Aorta (tissue), 5 donors: Measurements from ENCODE around the gene PTPRD. TPM values are rescaled to one million over a fixed set of nuclear protein-coding genes. Genes with fewer than 3 reads are reported as not detected.

Source experiments
- ATAC-seq: fragments of 200-7000 bp; cut with Tn5 transposase; one replicate; pipeline ENCODE4 v1.9.1; 2022; ENCODE audit warnings: moderate library complexity; ENCODE audit not compliant: low FRiP score
- DNase-seq, 2 donors: peaks; one replicate each; pipeline ENCODE4 v3.0.0-alpha.2; 2020
- H3K27ac ChIP-seq, 2 donors: one replicate each; pipeline ENCODE4 v1.5.1; 2013; ENCODE audit warnings: low read length in 2 of 2, mild to moderate bottlenecking in 2 of 2, moderate library complexity in 2 of 2, control low read depth in 1 of 2, inconsistent platforms in 1 of 2, low read depth in 1 of 2
- H3K27me3 ChIP-seq, 2 donors: one replicate each; pipeline ENCODE4 v1.6.1; 2013; ENCODE audit warnings: control low read depth in 1 of 2, low read length in 1 of 2, mild to moderate bottlenecking in 1 of 2, moderate library complexity in 1 of 2; ENCODE audit not compliant: insufficient read depth in 2 of 2, control insufficient read depth in 1 of 2
- H3K36me3 ChIP-seq, 2 donors: one replicate each; pipeline ENCODE4 v1.6.1; 2013; ENCODE audit warnings: control low read depth in 1 of 2, low read length in 1 of 2, mild to moderate bottlenecking in 1 of 2; ENCODE audit not compliant: insufficient read depth in 2 of 2, control insufficient read depth in 1 of 2
- H3K4me1 ChIP-seq, 2 donors: one replicate each; pipeline ENCODE4 v1.6.1; 2013; ENCODE audit warnings: low read length in 2 of 2, control low read depth in 1 of 2, mild to moderate bottlenecking in 1 of 2, moderate library complexity in 1 of 2; ENCODE audit not compliant: insufficient read depth in 2 of 2, control insufficient read depth in 1 of 2
- H3K4me3 ChIP-seq, 2 donors: one replicate each; pipeline ENCODE4 v1.5.1; 2013; ENCODE audit warnings: low read length in 2 of 2, control low read depth in 1 of 2, mild to moderate bottlenecking in 1 of 2
- H3K9me3 ChIP-seq: one replicate; pipeline ENCODE4 v1.6.1; 2013; ENCODE audit warnings: mild to moderate bottlenecking, low read length; ENCODE audit not compliant: control insufficient read depth
- WGBS, 2 donors: extraction: QIAGEN DNeasy Blood & Tissue Kit; methylation state at CpG; one replicate each; pipeline ENCODE4 v1.1.7; 2013; 5-methylcytosine and 5-hydroxymethylcytosine counted together
- intact Hi-C, 2 donors: fragments of 100-400 bp; cut with DNase I; formaldehyde crosslinking; loops; one replicate each; pipeline versions ENCODE4 v1.14.2 to v1.15.0; 2022
- polyA plus RNA-seq, 2 donors: library from polyadenylated mRNA; stranded (reverse); fragments of 200-250 nt; gene quantifications; one replicate each; pipeline ENCODE4 v1.2.3, GENCODE V29; 2013
- total RNA-seq, 2 donors: library from RNA; stranded (reverse); fragmentation: NEBNext Ultra II Directional; extraction: Animal tissue kit (Norgen Biotek cat#: 25700); gene quantifications; one replicate each; pipeline ENCODE4 v1.2.1, GENCODE V29; 2021
- donor health status: healthy with polysubstance abuse.
- donor health status: Bipolar disorder and iron deficiency.
- donor health status: DM: no; HTN: no; CAD: no.
- donor health status: DM: no; HTN: no; CAD: no.
- donor health status: DM: yes; HTN: yes; CAD: no.

Gene PTPRD
- total and polyA plus RNA-seq, 4 donors = 1.5 to 92.0 (median 29.4) TPM

- intact Hi-C loops = no loop called here
- 46 to 49% methylated on average over 4 of the region's 4 CpGs for WGBS, 2 donors
- ATAC-seq (no peak), DNase-seq (no peak)
- Histone ChIP-seq H3K4me3 (no peak overlapping the region), H3K9me3 (no peaks in the 10 kb centered on the region), H3K27me3 (no peaks in the 10 kb centered on the region), H3K4me1 (no peaks in the 10 kb centered on the region), H3K27ac (no peak overlapping the region), H3K36me3 (no peaks in the 10 kb centered on the region)
Observed at GRCh38 chr9:8860925-8861324, 1751.9 kb downstream of the PTPRD start.

GRCh38 chr9:8860086-8860485 lies 1752.7 kb downstream of the PTPRD start:
- Histone ChIP-seq H3K27me3 (no peaks in the 10 kb centered on the region), H3K27ac (peak overlapping the region in 1 of 2 donors; percentile 73), H3K9me3 (no peaks in the 10 kb centered on the region), H3K36me3 (no peaks in the 10 kb centered on the region), H3K4me3 (no peak overlapping the region), H3K4me1 (no peaks in the 10 kb centered on the region)
- DNase-seq = no peak
- intact Hi-C loops = no loop called here
- no peak for ATAC-seq

GRCh38 chr9:8859416-8859815 lies 1753.4 kb downstream of the PTPRD start:
- intact Hi-C loops = loop anchor here (5.0 to 10.0 kb wide), 4 partner anchors 72 to 175 kb away; no protein-coding TSS in a partner anchor
- Histone ChIP-seq H3K4me1 (no peaks in the 10 kb centered on the region), H3K27me3 (no peaks in the 10 kb centered on the region), H3K36me3 (no peaks in the 10 kb centered on the region), H3K9me3 (no peaks in the 10 kb centered on the region), H3K4me3 (no peak overlapping the region), H3K27ac (peak overlapping the region in 1 of 2 donors; percentile 66)
- DNase-seq (no peak), ATAC-seq (no peak)
- 8 to 13% methylated on average over 3 of the region's 3 CpGs for WGBS, 2 donors

DNA sequence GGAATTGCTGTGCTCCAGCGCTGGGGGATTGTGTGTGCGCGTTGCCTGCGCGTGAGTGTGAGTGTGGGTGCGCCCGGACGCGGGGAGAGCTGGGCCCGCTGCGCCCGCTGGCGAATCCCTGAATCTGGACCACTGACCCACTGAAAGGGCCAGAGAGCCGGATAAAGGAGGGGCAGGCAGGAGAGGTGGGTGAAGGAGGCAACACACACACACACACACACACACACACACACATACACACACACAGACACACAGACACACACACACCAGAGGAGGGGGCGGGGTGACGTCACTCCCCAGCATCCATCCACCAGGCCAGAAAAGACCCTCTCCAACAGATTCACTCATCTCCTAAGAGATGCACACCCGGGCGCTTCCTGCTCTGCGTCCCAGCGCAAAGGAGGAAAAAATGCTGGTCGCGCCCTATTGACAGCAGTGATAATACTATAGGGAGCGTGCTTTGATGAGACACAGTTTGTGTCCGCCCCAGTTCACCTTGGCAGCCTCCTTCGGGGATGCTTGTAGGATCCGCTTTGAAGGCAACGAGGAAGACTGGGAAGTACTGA lies 1754.1 kb downstream of the PTPRD start:
- peak overlapping the region; percentile 9 to 66 for H3K27ac ChIP-seq
- H3K4me1 ChIP-seq = no peaks in the 10 kb centered on the region
- 13 to 17% methylated on average over 25 to 27 of the region's 27 CpGs for WGBS, 2 donors
- no peaks in the 10 kb centered on the region for H3K36me3 ChIP-seq
- H3K4me3 ChIP-seq = peak overlapping the region; percentile 76 to 96
- peak in 1 of 2 donors; percentile 74 for DNase-seq
- no peaks in the 10 kb centered on the region for H3K27me3 ChIP-seq
- H3K9me3 ChIP-seq = no peaks in the 10 kb centered on the region
- intact Hi-C loops = loop anchor here (5.0 to 10.0 kb wide), 4 partner anchors 71 to 174 kb away; no protein-coding TSS in a partner anchor
- peak; percentile 44 for ATAC-seq

DNA sequence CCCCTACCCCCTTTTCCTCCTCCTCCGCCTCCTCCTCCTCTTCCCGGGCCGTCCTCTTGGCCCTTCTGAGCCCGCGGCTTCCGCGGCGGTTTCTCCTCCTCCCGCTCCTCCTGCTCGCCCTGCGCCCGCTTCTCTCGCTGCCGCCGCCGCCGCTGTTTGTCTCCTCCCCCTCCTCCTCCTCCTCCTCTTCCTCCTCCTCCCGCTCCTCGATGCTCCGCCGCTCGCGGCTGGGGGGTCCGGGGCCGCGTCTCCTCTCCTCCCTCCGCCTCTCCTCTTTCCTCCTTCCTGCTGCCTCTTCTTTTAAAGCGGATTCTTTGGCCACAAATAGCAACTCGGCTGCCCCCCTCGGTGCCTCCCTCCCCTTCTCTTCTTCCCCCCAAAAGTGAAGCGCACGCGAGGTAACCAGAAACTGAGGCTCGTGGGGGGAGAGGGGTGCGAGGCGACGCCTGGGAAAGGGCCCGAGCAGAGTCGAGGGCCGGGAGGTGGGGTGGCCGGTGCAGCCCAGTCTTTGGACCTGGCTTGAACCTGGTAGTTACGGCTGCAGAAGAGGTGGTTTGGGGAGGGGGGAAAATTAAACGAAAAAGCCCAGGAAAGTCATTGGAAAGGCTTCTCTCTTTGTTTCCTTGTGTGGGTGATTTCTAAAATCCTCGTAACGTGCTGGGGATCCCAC lies 1754.7 kb downstream of the PTPRD start:
- Histone ChIP-seq H3K4me3 (peak overlapping the region; percentile 76 to 96), H3K4me1 (no peaks in the 10 kb centered on the region), H3K36me3 (no peaks in the 10 kb centered on the region), H3K9me3 (no peaks in the 10 kb centered on the region), H3K27ac (peak overlapping the region in 1 of 2 donors; percentile 6), H3K27me3 (no peaks in the 10 kb centered on the region)
- 1% methylated on average over 36 to 45 of the region's 45 CpGs for WGBS, 2 donors
- peak; percentile 90 for ATAC-seq
- DNase-seq = peak; percentile 81 to 91
- intact Hi-C loops = loop anchor here (5.0 to 10.0 kb wide), 4 partner anchors 71 to 173 kb away; no protein-coding TSS in a partner anchor

DNA sequence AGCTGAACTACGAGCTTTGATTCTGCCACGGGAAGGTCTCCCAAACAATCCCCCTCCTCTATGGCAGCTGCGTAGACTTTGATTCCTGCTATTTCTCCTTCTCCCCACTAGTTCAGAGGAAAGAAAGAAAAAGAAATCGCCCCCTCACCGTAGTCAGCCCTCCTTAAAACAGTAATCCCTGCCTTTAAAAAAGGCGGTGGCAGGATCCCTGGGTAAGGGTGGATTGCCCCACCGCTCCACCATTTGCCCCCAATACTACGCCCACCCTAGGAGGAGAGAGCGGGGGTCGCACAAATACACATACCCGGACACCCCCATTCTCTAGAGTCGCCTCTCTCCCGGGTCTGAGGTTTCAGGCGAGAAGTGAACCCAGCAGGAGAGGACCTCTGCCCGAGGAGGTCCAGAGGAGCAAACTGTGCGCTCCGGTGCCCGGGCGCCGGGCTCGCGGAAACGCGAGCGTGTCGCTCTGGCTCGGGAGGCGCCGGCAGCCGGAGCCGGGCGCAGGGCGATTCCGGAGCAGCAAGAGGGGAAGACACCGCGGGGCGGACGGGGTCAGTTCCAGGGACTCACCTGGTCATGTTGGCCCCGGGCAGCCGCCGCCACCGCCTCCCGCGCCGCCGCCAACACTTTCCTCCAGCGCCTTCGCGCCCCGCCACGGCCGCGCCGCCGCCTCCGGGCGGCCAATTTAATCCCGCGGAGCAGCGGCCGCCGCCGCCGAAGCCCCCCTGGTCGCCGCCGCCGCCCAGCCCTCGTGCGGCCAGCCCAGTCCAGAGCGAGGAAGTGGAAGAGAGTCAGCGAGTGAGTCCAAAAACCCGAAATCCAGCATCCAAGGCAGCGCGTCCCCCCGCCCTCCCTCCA lies 1755.5 kb downstream of the PTPRD start:
- WGBS, 2 donors = 1% methylated on average over 66 to 76 of the region's 76 CpGs
- peak; percentile 26 for ATAC-seq
- no peaks in the 10 kb centered on the region for H3K36me3 ChIP-seq
- intact Hi-C loops = loop anchor here (5.0 to 10.0 kb wide), 4 partner anchors 70 to 172 kb away; no protein-coding TSS in a partner anchor
- H3K27me3 ChIP-seq = no peaks in the 10 kb centered on the region
- H3K27ac ChIP-seq = peak overlapping the region in 1 of 2 donors; percentile 75
- H3K4me3 ChIP-seq = peak overlapping the region; percentile 76 to 96
- no peaks in the 10 kb centered on the region for H3K9me3 ChIP-seq
- H3K4me1 ChIP-seq = no peaks in the 10 kb centered on the region
- DNase-seq = peak in 1 of 2 donors; percentile 80

DNA sequence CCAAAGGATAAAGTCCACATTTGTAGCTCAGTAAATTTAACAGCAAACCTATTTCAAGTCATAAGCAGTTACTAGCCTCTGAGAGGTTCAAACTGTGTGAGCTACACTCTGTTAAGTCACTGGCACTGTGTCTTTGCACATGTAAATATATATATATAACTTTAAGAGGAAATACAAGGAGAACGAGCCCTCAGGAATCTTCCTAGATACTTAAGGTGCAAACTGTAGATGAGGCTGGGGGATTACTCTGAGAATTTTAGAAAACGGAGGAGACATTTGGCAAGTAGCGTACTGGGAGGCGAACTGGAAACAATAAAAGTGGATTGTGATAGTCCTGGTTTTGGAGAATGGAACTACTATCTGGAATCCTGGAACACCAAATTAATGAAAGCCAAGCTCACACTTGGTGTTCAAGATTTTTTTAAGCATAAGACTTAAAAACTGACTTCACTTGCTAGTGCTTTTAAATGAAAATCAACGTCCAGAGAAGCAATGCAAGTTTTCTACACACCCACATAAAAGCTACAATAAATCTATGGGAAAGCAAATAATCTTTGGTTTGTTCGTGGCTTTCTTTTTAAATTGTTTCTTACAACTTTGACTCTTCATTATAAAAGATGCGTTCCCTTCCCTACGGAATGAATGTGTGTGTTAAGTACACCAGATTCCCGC lies 1756.3 kb downstream of the PTPRD start:
- intact Hi-C loops = loop anchor here (5.0 to 10.0 kb wide), 4 partner anchors 69 to 172 kb away; no protein-coding TSS in a partner anchor
- H3K27ac ChIP-seq = peak overlapping the region in 1 of 2 donors; percentile 8
- 1% methylated on average over 9 of the region's 9 CpGs for WGBS, 2 donors
- H3K4me3 ChIP-seq = peak overlapping the region; percentile 76 to 96
- no peaks in the 10 kb centered on the region for H3K36me3 ChIP-seq
- H3K4me1 ChIP-seq = no peaks in the 10 kb centered on the region
- no peaks in the 10 kb centered on the region for H3K27me3 ChIP-seq
- DNase-seq (no peak), ATAC-seq (no peak)
- no peaks in the 10 kb centered on the region for H3K9me3 ChIP-seq

- Histone ChIP-seq H3K4me3 (no peak overlapping the region), H3K27ac (no peak overlapping the region), H3K36me3 (no peaks in the 10 kb centered on the region), H3K9me3 (no peaks in the 10 kb centered on the region), H3K27me3 (no peaks in the 10 kb centered on the region), H3K4me1 (no peaks in the 10 kb centered on the region)
- DNase-seq (no peak), ATAC-seq (no peak)
- 20 to 22% methylated on average over 1 of the region's 1 CpG for WGBS, 2 donors
- intact Hi-C loops = loop anchor here (5.0 to 10.0 kb wide), 4 partner anchors 68 to 170 kb away; no protein-coding TSS in a partner anchor
Observed at GRCh38 chr9:8855046-8855445, 1757.8 kb downstream of the PTPRD start.
